ENCODE results near the gene FAM222A.

FAM222A gene

DNA sequence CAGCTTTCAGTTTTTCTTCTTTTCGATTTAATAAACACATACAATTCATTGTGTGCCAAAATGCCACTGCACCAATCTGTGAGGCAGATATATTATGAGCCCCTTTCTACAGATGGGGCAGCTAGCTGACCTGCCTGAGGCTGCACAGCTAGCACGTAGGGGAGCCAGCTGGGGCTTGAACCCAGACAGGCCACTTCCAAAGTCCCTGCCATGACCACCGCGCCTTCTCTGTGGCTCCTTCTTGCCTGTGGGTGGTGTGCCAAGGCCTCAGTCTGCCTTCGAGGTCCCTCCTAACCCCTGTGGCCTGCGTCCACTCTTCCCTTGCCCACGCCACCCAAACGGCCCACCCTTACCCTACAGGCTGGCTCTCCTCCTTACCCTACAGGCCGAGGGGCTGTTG, 16.2 kb downstream of the FAM222A start:
- Mint-ChIP-seq H3K4me3 (no peak overlapping the region), H3K4me1 (peaks cover 26% of the 10 kb centered on the region), H3K9me3 (no peaks in the 10 kb centered on the region), H3K27me3 (ENCODE audit: low read depth, poor library complexity) (peaks cover 16% of the 10 kb centered on the region), H3K36me3 (ENCODE audit: low read depth) (no peaks in the 10 kb centered on the region), H3K27ac (no peak overlapping the region)
- no peak for DNase-seq
- TF ChIP-seq, protein P1, sequence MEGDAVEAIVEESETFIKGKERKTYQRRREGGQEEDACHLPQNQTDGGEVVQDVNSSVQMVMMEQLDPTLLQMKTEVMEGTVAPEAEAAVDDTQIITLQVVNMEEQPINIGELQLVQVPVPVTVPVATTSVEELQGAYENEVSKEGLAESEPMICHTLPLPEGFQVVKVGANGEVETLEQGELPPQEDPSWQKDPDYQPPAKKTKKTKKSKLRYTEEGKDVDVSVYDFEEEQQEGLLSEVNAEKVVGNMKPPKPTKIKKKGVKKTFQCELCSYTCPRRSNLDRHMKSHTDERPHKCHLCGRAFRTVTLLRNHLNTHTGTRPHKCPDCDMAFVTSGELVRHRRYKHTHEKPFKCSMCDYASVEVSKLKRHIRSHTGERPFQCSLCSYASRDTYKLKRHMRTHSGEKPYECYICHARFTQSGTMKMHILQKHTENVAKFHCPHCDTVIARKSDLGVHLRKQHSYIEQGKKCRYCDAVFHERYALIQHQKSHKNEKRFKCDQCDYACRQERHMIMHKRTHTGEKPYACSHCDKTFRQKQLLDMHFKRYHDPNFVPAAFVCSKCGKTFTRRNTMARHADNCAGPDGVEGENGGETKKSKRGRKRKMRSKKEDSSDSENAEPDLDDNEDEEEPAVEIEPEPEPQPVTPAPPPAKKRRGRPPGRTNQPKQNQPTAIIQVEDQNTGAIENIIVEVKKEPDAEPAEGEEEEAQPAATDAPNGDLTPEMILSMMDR (IDR thresholded peaks at IDR 0.05), result no peak

DNA sequence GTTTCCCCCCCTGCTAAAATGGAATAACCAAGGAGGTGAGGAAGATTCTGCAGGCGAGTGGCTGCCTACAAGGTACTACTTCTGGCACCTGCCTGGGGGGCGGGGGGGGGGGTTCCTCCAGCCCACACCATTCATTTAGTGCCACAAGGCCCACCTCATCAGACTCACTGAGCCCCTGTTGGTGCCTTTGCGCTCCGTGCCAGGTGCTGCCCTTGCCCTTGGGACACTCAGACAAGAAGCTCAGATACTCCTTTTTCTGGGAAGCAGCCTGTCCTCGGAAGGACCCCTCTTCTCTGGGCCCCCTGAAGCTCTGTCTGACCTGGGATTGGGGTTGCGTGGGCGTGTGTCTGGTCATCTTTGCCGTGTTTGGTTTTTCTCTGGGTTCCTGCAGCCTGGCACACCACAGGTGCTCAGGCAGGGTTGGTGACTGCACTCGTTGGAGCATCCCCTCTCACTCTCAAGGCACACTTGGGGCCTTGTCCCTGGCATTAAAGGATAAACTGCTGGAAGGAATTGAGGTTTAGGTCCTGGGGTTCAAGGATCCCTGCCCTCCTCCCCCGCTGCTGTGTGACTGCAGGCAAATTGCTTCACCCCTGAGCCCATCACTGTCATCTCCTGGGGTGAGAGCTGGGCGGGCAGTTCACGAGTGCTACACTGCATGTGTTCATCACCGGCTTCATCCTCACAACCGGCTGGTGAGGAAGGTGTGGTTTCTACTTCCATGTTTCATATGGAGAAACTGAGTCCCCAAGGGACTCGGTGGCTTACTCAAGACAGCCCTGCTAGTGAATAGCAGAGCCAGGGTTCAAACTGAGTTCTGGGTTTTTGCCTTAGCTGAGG, 16.9 kb downstream of the FAM222A start:
- no peaks in the 10 kb centered on the region for H3K36me3 Mint-ChIP-seq (ENCODE audit: low read depth)
- no peak for DNase-seq
- peaks cover 16% of the 10 kb centered on the region for H3K27me3 Mint-ChIP-seq (ENCODE audit: low read depth, poor library complexity)
- no peak overlapping the region for H3K27ac Mint-ChIP-seq
- H3K9me3 Mint-ChIP-seq, result no peaks in the 10 kb centered on the region
- H3K4me3 Mint-ChIP-seq, result no peak overlapping the region
- peaks cover 32% of the 10 kb centered on the region for H3K4me1 Mint-ChIP-seq
- TF ChIP-seq, protein P1 (IDR thresholded peaks at IDR 0.05), result no peak

DNA sequence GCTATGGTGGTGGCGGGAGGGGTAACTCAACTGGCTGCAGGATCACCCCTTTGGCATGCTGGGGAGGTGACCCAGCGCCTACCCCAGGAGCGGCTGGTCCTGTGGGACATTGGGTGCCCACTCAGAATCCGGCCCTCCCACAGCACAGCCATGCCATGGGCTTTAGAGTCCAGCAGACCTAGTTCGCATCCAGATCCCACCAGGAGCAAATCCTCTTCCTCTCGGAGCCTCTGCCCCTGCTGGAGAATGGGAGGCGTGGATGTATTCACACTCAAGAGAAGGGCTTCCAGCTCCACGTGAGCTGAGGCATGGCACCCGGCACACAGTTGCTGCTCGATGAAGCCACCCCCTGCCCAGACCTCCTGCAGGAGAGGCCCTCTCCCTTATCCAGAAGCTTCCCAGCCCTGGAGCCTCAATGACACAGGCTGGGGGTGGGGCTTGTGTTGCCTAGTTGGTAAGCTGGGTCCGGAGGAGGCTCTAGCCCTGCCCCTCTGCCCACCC, 17.7 kb downstream of the FAM222A start:
- H3K36me3 Mint-ChIP-seq (ENCODE audit: low read depth), result no peaks in the 10 kb centered on the region
- no peaks in the 10 kb centered on the region for H3K9me3 Mint-ChIP-seq
- H3K4me3 Mint-ChIP-seq, result no peak overlapping the region
- H3K4me1 Mint-ChIP-seq, result peaks cover 31% of the 10 kb centered on the region
- H3K27me3 Mint-ChIP-seq (ENCODE audit: low read depth, poor library complexity), result peaks cover 18% of the 10 kb centered on the region
- TF ChIP-seq, protein P1 (IDR thresholded peaks at IDR 0.05), result no peak
- peak; percentile 3 for DNase-seq
- no peak overlapping the region for H3K27ac Mint-ChIP-seq

DNA sequence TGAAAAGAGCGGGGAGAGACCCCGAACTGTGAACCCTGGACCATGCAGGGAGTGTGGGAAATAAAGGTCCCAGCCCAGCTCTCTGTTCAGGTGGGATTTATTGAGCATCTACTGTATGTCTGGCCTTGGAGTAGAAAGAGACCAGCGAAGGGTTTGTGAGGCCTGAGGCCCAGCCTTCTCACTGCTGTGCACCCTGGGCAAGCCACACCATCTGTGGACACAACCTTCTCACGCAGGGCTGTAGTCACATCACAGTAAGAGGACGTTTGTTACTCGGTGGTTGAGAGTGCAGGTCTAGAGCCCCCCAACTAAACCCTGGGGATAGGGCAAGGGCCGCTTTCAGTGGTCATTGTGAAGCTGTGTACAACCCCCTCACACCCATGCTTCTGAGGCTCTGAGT, 18.2 kb downstream of the FAM222A start:
- H3K4me3 Mint-ChIP-seq, result no peak overlapping the region
- no peak overlapping the region for H3K27ac Mint-ChIP-seq
- H3K4me1 Mint-ChIP-seq, result peaks cover 33% of the 10 kb centered on the region
- TF ChIP-seq, protein P1 (IDR thresholded peaks at IDR 0.05), result no peak
- peaks cover 19% of the 10 kb centered on the region for H3K27me3 Mint-ChIP-seq (ENCODE audit: low read depth, poor library complexity)
- H3K9me3 Mint-ChIP-seq, result no peaks in the 10 kb centered on the region
- H3K36me3 Mint-ChIP-seq (ENCODE audit: low read depth), result no peaks in the 10 kb centered on the region
- DNase-seq, result peak; percentile 0

DNA sequence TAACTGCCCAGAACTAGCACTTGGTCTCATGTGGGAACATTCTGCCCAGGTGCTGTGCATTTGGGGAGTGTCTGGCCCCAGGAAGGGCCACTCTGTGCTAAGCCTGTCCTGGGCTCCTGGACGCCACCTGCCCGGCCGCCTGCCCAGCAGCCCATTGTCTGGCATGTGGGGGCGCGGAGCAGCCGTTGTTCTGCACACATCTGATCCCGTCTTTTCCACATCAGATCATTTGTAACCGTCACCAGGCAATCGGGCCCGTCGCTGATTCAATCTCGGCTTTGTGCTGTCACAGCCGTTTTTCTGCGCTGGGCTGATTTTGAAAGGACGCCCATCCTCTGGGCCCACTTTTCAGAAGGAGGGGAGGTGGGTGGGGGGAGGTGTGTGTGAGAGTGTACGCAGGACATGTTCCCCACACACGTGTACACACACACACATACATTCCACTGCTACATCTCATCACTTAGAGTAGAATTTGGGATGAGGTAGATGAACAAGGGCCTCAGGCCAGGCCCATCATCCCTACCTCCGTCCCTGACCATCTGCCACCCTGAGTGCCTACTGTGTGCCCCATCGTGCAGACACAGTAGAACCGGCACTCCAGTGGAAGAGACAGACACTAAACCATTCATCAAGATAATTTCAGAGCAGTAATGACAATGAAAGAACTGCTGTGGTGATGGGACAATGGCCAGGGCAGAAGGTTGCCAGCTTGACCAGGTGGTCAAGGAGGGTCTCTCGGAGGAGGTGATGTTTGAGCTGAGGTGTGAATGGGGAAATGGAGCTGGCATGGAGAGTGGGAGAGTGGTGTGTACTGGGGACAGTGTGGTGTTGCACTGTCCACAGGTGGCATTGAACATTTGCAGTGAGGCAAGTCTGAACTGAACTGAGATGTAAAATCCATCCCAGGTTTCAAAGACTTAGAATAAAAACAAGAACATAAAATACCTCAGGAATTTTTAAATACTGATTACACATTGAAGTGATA, 19.0 kb downstream of the FAM222A start:
- TF ChIP-seq, protein P1 (IDR thresholded peaks at IDR 0.05), result no peak

More for the DNA sequence above, 19.0 kb downstream of the FAM222A start:
- Mint-ChIP-seq H3K27ac (no peak overlapping the region), H3K4me1 (peaks cover 29% of the 10 kb centered on the region), H3K9me3 (no peaks in the 10 kb centered on the region), H3K36me3 (ENCODE audit: low read depth) (no peaks in the 10 kb centered on the region), H3K27me3 (ENCODE audit: low read depth, poor library complexity) (peaks cover 15% of the 10 kb centered on the region), H3K4me3 (no peak overlapping the region)
- DNase-seq, result peak; percentile 1

Data from nephron progenitor cell (in vitro differentiated cells).